SK-N-SH (cell line): ENCODE data around the gene ZDHHC18. TPM values are rescaled to one million over a fixed set of nuclear protein-coding genes. Genes with fewer than 3 reads are reported as not detected.
A peak's percentile ranks its signal among the peaks of the same experiment; 100 is the strongest.

Experiments
- CTCF ChIA-PET: fragments of 300-600, 350-600 bp; formaldehyde crosslinking; extraction: SDS; loops from one replicate; lab custom pipeline; 2021; lab: Yijun Ruan, JAX
- POLR2A ChIA-PET: fragments of 350-600 bp; sonication (Branson Sonifier 250); formaldehyde crosslinking; extraction: SDS; loops from one replicate; lab custom pipeline; 2020; ENCODE audit warnings: antibody characterized with exemption, inconsistent platforms; lab: Yijun Ruan, JAX
- DNase-seq: peaks from one replicate; pipeline ENCODE4 v3.0.0; 2012
- H2AFZ ChIP-seq: fragments of 200-600 bp; sonication (generic); 2 replicates; pipeline ENCODE4 v1.8.1; 2016; ENCODE audit warnings: antibody characterized with exemption, mild to moderate bottlenecking, low read depth
- H3F3A ChIP-seq: fragments of 200-600 bp; sonication (generic); replicated peaks from 2 replicates; pipeline ENCODE3; 2016; ENCODE audit warnings: antibody characterized with exemption, mild to moderate bottlenecking; ENCODE audit not compliant: insufficient read depth
- H3K27ac ChIP-seq, 2 experiments: fragments of 200-500 bp in 1 of 2; fragments of 200-600 bp in 1 of 2; sonication (Bioruptor generic) in 1 of 2; sonication (generic), shearing (Covaris generic) in 1 of 2; 2 replicates each; pipeline versions ENCODE4 v1.5.1 to v1.6.1; 2014 to 2016; ENCODE audit warnings: low read depth in 2 of 2, inconsistent platforms in 1 of 2, low read length in 1 of 2, mild to moderate bottlenecking in 1 of 2, mixed read lengths in 1 of 2
- H3K27me3 ChIP-seq: fragments of 200-600 bp; sonication (generic), shearing (Covaris generic); 2 replicates; pipeline ENCODE4 v1.6.1; 2016; ENCODE audit warnings: mixed run types; ENCODE audit not compliant: insufficient read depth
- H3K36me3 ChIP-seq, 2 experiments: fragments of 200-500 bp in 1 of 2; fragments of 200-600 bp in 1 of 2; sonication (Bioruptor generic) in 1 of 2; sonication (generic) in 1 of 2; replicated peaks in 1 of 2; 2 replicates each; pipeline versions ENCODE3 to v1.5.1; 2014 to 2016; ENCODE audit warnings: low read length in 1 of 2, mild to moderate bottlenecking in 1 of 2; ENCODE audit not compliant: insufficient read depth in 2 of 2, control insufficient read depth in 1 of 2
- H3K4me1 ChIP-seq, 2 experiments: fragments of 200-500 bp in 1 of 2; fragments of 200-600 bp in 1 of 2; sonication (Bioruptor generic) in 1 of 2; sonication (generic), shearing (Covaris generic) in 1 of 2; 2 replicates each; pipeline versions ENCODE4 v1.5.1 to v1.6.1; 2014 to 2016; ENCODE audit warnings: low read depth in 1 of 2, low read length in 1 of 2, mixed run types in 1 of 2; ENCODE audit not compliant: insufficient read depth in 2 of 2, control insufficient read depth in 1 of 2
- H3K4me2 ChIP-seq: fragments of 200-600 bp; sonication (generic), shearing (Covaris generic); 2 replicates; pipeline ENCODE4 v1.6.1; 2017; ENCODE audit warnings: mixed run types
- H3K4me3 ChIP-seq, 2 experiments: fragments of 200-500 bp in 1 of 2; fragments of 200-600 bp in 1 of 2; sonication (Bioruptor generic) in 1 of 2; sonication (generic), shearing (Covaris generic) in 1 of 2; 2 replicates each; pipeline versions ENCODE4 v1.5.1 to v1.8.1; 2014 to 2016; ENCODE audit warnings: low read depth in 2 of 2, inconsistent platforms in 1 of 2, low read length in 1 of 2, mild to moderate bottlenecking in 1 of 2, mixed read lengths in 1 of 2, moderate library complexity in 1 of 2
- H3K79me2 ChIP-seq: fragments of 200-600 bp; sonication (generic); 2 replicates; pipeline ENCODE4 v1.8.1; 2017; ENCODE audit warnings: mild to moderate bottlenecking; ENCODE audit not compliant: insufficient read depth
- H3K9ac ChIP-seq: fragments of 200-600 bp; sonication (generic); 2 replicates; pipeline ENCODE4 v1.6.1; 2017; ENCODE audit warnings: mixed run types
- H3K9me2 ChIP-seq: fragments of 200-600 bp; sonication (generic); 2 replicates; pipeline ENCODE4 v1.6.1; 2017; ENCODE audit warnings: mixed run types
- H3K9me3 ChIP-seq: fragments of 200-600 bp; sonication (generic); 2 replicates; pipeline ENCODE4 v1.6.1; 2017; ENCODE audit warnings: mixed run types, mild to moderate bottlenecking, moderate library complexity
- H4K20me1 ChIP-seq: fragments of 200-600 bp; sonication (generic); 2 replicates; pipeline ENCODE4 v1.6.1; 2017; ENCODE audit warnings: mild to moderate bottlenecking, mixed run types; ENCODE audit not compliant: insufficient read depth
- EZH2phosphoT487 ChIP-seq: fragments of 200-600 bp; sonication (generic); IDR thresholded peaks from 2 replicates; pipeline ENCODE4 v1.6.1; 2017; ENCODE audit warnings: low read depth, mixed run types, mild to moderate bottlenecking, antibody characterized with exemption, moderate library complexity, borderline replicate concordance
- FOSL2 ChIP-seq: IDR thresholded peaks from 2 replicates; pipeline ENCODE4 v1.4.0; 2012; ENCODE audit warnings: low read depth, mild to moderate bottlenecking, moderate library complexity, borderline replicate concordance
- GABPA ChIP-seq: IDR thresholded peaks from 2 replicates; pipeline ENCODE4 v1.4.0; 2012; ENCODE audit warnings: low read depth, mild to moderate bottlenecking
- JUND ChIP-seq: IDR thresholded peaks from 2 replicates; pipeline ENCODE4 v1.4.0; 2012
- MXI1 ChIP-seq: IDR thresholded peaks from 2 replicates; pipeline ENCODE4 v1.6.1; 2012; ENCODE audit warnings: mild to moderate bottlenecking, low read depth, low read length, improper control_type of control experiment
- NRF1 ChIP-seq: IDR thresholded peaks from 2 replicates; pipeline ENCODE4 v1.6.1; 2012; ENCODE audit warnings: low read depth, mild to moderate bottlenecking, low read length
- POLR2AphosphoS5 ChIP-seq: IDR thresholded peaks from 2 replicates; pipeline ENCODE4 v1.6.1; 2012; ENCODE audit warnings: low read depth, low read length
- RAD21 ChIP-seq: IDR thresholded peaks from 2 replicates; pipeline ENCODE4 v1.6.1; 2012; ENCODE audit warnings: mild to moderate bottlenecking, low read length
- TCF12 ChIP-seq: IDR thresholded peaks from 2 replicates; pipeline ENCODE4 v1.4.0; 2012
- YY1 ChIP-seq: IDR thresholded peaks from 2 replicates; pipeline ENCODE4 v1.4.0; 2012; ENCODE audit warnings: low read depth, mild to moderate bottlenecking
- WGBS: methylation state at CpG from one replicate; pipeline ENCODE4 v1.1.6; 2017; ENCODE audit warnings: low lambda C conversion rate; 5-methylcytosine and 5-hydroxymethylcytosine counted together
- polyA plus RNA-seq, 3 experiments: library from polyadenylated mRNA; depleted of rRNA; stranded (reverse); fragments of >200 nt; gene quantifications; 2 replicates each; pipeline ENCODE4 v1.2.3, GENCODE V29; 2012
- TF ChIP-seq, protein P1 (sequence below): IDR thresholded peaks from 2 replicates; pipeline ENCODE4 v1.6.1; 2012; ENCODE audit warnings: mild to moderate bottlenecking, low read depth, low read length, moderate library complexity
- TF ChIP-seq, protein P2 (sequence below): IDR thresholded peaks from 2 replicates; pipeline ENCODE4 v1.4.0; 2012; ENCODE audit warnings: low read depth
- TF ChIP-seq, protein P3 (sequence below): IDR thresholded peaks from 2 replicates; pipeline ENCODE4 v1.4.0; 2012; ENCODE audit warnings: low read depth, borderline replicate concordance

Gene ZDHHC18
- polyA plus RNA-seq, 1 of the 3 experiments (the other 2 are of a cell fraction): 33.0 TPM

GRCh38 chr1:26786437-26787380, 39.8 kb upstream of the ZDHHC18 start (continued):
- TF ChIP-seq, protein P1, sequence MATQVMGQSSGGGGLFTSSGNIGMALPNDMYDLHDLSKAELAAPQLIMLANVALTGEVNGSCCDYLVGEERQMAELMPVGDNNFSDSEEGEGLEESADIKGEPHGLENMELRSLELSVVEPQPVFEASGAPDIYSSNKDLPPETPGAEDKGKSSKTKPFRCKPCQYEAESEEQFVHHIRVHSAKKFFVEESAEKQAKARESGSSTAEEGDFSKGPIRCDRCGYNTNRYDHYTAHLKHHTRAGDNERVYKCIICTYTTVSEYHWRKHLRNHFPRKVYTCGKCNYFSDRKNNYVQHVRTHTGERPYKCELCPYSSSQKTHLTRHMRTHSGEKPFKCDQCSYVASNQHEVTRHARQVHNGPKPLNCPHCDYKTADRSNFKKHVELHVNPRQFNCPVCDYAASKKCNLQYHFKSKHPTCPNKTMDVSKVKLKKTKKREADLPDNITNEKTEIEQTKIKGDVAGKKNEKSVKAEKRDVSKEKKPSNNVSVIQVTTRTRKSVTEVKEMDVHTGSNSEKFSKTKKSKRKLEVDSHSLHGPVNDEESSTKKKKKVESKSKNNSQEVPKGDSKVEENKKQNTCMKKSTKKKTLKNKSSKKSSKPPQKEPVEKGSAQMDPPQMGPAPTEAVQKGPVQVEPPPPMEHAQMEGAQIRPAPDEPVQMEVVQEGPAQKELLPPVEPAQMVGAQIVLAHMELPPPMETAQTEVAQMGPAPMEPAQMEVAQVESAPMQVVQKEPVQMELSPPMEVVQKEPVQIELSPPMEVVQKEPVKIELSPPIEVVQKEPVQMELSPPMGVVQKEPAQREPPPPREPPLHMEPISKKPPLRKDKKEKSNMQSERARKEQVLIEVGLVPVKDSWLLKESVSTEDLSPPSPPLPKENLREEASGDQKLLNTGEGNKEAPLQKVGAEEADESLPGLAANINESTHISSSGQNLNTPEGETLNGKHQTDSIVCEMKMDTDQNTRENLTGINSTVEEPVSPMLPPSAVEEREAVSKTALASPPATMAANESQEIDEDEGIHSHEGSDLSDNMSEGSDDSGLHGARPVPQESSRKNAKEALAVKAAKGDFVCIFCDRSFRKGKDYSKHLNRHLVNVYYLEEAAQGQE: no peak
- TF ChIP-seq MXI1 (peak; percentile 51; the same call in 1 of the 2 replicates), EZH2phosphoT487 (no peak)

GRCh38 chr1:26787381-26787705, 39.1 kb upstream of the ZDHHC18 start:
- no peaks in the 10 kb centered on the region for H3K9me3 ChIP-seq
- H3K4me3 ChIP-seq: peak overlapping the region; percentile 71 to 88
- ChIA-PET POLR2A (interaction anchor here (0.6 to 2.5 kb wide), 8 partner anchors 9 to 299 kb away, joined by 3 to 44 read pairs (median 6); partner anchors contain the start of gene ARID1A), CTCF (interaction anchor here (0.6 to 6.2 kb wide), 13 partner anchors 9 to 287 kb away, joined by 3 to 311 read pairs (median 13); no protein-coding TSS in a partner anchor)
- H4K20me1 ChIP-seq: no peaks in the 10 kb centered on the region
- peak overlapping the region; percentile 85 for H2AFZ ChIP-seq
- WGBS: 6% methylated on average over 9 of the region's 11 CpGs
- H3K36me3 ChIP-seq: peaks cover 0 to 22% of the 10 kb centered on the region in 2 experiments
- no peaks in the 10 kb centered on the region for H3K9me2 ChIP-seq
- no peak for TF ChIP-seq YY1
- TF ChIP-seq FOSL2: no peak
- TF ChIP-seq JUND: no peak
- TF ChIP-seq, protein P2, sequence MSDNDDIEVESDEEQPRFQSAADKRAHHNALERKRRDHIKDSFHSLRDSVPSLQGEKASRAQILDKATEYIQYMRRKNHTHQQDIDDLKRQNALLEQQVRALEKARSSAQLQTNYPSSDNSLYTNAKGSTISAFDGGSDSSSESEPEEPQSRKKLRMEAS: no peak
- no peak for TF ChIP-seq TCF12
- TF ChIP-seq POLR2AphosphoS5: no peak
- TF ChIP-seq, protein P3, sequence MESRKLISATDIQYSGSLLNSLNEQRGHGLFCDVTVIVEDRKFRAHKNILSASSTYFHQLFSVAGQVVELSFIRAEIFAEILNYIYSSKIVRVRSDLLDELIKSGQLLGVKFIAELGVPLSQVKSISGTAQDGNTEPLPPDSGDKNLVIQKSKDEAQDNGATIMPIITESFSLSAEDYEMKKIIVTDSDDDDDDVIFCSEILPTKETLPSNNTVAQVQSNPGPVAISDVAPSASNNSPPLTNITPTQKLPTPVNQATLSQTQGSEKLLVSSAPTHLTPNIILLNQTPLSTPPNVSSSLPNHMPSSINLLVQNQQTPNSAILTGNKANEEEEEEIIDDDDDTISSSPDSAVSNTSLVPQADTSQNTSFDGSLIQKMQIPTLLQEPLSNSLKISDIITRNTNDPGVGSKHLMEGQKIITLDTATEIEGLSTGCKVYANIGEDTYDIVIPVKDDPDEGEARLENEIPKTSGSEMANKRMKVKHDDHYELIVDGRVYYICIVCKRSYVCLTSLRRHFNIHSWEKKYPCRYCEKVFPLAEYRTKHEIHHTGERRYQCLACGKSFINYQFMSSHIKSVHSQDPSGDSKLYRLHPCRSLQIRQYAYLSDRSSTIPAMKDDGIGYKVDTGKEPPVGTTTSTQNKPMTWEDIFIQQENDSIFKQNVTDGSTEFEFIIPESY: no peak
- TF ChIP-seq RAD21: no peak
- TF ChIP-seq MXI1: no peak
- TF ChIP-seq GABPA: no peak
- TF ChIP-seq NRF1: no peak
- TF ChIP-seq EZH2phosphoT487: no peak
- TF ChIP-seq, all 33 proteins: peak for 0
- Histone ChIP-seq H3K9ac (peak overlapping the region; percentile 91), H3K79me2 (peaks cover 10% of the 10 kb centered on the region; the same call in 1 of the 2 replicates), H3K4me2 (peak overlapping the region; percentile 96), H3K4me1 (peaks cover 29 to 34% of the 10 kb centered on the region in 2 experiments), H3K27ac (peak overlapping the region; percentile 98 to 99), H3F3A (peaks cover 34% of the 10 kb centered on the region), H3K27me3 (no peaks in the 10 kb centered on the region)
- no peak for DNase-seq
